ENCODE data around the gene VEGFC.

VEGFC gene

DNA sequence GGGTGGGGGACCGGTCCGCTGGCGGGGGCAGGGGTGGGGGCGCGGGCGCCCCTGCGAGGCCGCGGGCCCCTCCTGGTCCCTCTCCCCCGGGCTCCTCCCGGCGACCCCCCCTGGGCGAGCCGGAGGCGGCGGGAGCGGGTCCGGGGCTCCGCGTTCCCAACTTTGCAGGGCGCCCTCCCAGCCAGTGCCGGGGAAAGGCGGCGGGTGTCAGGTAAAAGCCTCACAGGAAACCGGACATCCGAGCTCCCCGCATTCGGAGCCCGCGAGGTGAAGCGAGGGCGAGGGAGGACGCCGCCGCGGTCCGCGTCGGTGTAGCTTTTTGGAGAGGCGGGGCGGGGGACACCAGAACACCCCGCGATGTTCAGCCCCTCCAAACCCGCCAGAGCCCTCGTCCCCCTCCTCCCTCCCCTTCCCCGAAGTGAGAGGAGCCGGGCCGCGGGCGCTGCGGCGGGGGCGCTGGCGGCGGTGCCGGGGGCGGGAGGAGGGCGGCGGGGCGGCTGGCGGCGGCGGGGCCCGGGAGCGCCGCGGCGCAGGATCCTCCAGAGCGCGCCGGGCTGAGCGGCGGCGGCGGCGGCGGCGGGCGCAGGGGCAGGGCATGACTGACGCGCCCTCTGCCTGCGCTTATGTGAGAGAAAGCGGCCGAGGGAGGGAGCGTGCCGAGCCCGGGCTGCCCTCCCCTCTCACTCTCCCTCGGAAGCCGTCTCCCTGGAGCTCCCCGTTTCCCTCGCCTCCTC is at the start of gene VEGFC:
VEGFC (minus strand) TSS at position 597 of the 734 bp plus-strand sequence. CDS start 611 bp downstream, outside the sequence.
- DNase-seq, result no peak

GRCh38 chr4:176841711-176842112 is 49.0 kb upstream of the VEGFC start:
- no peak for DNase-seq

GRCh38 chr4:176840166-176840565 is 47.4 kb upstream of the VEGFC start:
- DNase-seq, result no peak

- no peak for DNase-seq
Measured at GRCh38 chr4:176839656-176840055, 46.9 kb upstream of the VEGFC start.

- DNase-seq, result no peak
Measured at GRCh38 chr4:176838601-176839433, 46.1 kb upstream of the VEGFC start.

GRCh38 chr4:176837169-176837895 is 44.6 kb upstream of the VEGFC start:
- no peak for DNase-seq

DNA sequence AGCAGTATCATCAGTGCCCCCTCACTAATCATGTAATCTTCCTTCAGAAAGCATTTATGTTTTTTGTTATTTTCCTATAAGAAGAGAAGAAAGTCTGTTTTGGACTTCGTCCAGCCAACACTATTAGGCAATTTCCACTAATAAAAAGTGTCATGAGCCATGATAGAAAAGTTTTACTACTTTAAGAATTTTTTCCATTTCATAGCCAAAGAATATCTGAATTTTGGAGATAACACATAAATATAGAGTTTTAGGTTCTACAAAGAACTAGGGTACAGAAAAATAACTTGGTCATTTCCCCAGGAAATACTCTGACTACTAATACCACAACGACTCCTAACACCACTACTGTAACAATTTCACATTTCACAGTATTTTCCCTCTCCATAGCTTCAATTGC is 41.8 kb upstream of the VEGFC start:
- no peak for DNase-seq

DNA sequence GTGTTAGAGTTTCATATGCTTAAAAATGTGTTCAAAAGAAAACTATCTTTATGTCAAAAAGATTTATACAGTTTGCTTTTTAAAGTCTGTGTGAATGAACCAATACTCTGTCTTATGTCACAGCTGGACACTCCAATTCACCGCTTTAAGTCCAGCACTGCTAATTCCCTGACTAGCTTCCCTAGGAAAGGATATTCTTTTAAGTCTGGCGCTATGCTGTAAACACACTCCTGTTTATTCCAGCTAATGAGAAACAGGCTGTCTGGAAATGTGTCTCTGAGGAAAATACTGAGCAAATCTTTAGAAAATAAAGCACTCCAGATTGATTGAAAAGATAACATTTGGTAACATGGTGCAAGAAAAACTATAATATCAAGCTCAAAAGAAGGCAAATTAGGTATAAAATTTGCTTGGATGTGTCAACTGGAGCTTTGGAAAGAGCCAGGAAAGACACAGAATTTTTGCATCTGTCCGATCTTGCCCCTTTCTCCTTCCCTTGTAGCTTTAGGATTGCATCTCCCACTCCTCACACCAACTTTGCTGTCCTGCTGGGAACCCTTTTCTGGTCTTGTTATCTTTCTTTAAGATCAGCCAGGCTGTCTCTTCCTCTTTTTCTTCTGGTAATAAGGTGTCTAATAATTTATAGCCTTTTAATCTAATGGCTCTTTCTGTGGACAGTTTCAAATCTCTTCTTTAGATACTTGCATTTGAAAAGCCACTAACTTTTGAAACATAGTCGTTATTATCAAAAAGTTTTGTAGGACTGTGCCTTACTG is 40.9 kb upstream of the VEGFC start:
- no peak for DNase-seq

DNA sequence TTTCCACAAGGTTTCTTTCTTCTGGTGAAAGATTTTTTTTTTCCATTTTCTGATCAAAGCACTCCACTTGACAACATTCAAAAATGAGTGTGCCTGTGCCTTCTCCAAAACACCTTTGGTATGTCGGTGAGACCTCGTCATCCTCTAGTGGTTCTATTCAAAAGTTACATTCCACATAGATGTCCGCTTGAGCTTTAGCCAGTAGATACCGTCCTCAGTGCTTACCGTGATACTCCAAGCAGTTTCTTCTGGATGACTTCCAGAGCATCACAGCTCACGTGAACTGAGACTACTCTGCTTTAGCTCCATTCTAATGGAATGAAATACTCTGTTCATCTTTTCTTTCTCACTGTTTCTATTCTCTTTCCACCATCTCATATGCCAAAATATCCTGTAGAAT is 38.2 kb upstream of the VEGFC start:
- no peak for DNase-seq

DNA sequence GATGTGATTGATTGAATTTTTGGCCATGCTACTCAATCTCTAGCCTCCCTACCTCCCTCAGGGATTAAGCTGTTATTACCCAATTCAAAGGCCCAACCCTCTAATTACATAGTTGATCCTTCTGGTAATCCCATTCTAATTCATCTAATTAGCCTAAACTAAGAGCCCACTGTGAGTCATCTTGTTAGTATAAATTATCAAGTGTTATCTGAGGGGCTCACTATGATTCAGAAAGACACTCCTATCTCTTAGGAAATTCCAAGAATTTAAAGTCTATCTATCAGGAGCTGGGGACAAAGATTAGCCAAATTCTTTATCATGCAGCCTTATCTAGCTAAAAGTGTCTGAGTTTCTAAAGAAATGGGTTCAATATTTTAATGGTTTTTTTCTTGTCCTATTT is 32.9 kb upstream of the VEGFC start:
- no peak for DNase-seq

GRCh38 chr4:176824645-176825366 is 32.1 kb upstream of the VEGFC start:
- DNase-seq, result no peak

DNA sequence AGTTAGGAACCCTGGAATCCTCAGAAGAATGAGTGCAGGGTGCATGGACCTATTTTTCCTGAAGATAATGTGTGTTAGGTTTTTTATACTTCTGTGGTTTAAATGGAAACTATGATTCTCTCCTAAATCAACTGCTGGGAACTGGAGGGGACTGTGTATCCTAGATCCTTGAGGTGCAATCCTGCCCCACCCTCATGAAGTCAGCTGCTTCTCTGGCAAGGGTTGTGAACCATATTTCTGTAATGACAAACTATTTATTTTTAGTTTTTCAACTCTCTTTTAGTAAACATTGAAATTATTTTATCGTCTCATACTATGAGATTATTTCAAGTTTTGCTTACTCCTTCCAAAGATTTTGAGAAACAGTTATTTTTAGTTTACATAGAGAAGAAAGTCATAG is 25.8 kb upstream of the VEGFC start:
- no peak for DNase-seq

DNA sequence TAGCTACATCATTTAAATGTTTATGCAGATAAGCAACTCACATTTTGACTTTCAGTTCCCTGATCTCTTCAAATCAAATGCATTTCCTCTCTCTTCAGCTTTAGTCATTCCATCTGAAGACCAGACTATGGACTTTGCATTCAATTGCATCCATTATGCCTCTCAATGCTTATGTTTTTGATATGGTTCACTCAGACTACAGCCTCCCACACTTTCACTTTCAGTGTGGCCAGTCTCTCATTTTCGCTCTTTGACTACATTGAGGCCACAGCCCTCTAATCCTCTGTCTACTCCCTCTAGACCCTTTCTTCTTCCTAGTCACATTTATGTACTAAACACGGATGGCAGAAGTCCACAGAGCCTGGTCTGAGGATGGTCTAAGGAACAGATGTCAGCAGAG is 24.5 kb upstream of the VEGFC start:
- no peak for DNase-seq

DNA sequence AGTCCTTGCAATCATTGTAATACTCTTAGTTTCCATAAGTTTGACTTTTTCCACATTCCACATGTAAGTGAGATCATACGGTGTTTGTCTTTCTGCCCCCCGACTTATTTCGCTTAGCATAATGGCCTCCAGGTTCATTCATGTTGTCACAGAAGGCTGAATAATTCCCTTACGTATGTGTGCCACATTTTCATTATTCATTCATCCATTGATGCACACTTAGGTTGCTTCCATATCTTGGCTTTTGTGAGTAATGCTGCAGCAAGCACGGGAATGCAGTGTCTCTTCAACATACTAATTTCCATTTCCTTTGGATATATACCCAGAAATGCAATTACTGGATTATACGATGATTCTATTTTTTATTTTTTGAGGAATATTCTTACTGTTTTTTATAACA is 22.0 kb upstream of the VEGFC start:
- DNase-seq, result no peak

DNA sequence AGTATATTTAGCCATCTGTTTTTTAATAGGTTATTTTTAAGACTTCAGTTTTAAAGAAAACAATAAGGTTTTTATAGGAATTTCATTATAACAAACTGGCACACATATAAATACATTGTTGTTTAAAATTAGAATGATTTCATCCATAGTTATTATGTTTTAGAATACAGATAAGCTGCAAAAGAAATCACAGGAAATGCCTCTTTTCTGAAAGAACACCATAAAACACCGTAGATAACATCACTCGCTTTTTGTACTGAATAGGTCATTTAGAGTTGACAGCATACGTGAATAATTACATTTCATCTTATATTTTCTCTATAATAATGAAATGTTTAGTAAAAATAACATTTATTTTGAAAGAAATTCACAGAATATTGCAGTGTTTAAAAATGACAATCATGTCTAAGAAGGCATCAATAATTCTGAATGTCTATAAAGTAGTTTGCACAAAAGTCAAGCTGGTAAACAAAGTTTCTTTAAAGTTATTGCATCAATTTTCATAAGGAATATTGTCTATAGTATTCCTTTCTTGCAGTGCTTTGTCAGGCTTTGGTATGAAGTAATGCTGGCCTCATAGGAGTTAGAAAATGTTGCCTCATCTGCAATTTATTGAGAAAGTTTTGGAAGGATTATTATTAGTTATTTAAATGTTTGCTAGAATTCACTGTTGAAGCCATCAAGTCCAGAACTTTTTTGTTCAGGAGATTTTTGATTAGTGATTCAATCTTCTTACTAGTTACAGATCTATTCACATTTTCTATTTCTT is 17.9 kb upstream of the VEGFC start:
- no peak for DNase-seq

- DNase-seq, result no peak
Measured at GRCh38 chr4:176806778-176807375, 14.2 kb upstream of the VEGFC start.

DNA sequence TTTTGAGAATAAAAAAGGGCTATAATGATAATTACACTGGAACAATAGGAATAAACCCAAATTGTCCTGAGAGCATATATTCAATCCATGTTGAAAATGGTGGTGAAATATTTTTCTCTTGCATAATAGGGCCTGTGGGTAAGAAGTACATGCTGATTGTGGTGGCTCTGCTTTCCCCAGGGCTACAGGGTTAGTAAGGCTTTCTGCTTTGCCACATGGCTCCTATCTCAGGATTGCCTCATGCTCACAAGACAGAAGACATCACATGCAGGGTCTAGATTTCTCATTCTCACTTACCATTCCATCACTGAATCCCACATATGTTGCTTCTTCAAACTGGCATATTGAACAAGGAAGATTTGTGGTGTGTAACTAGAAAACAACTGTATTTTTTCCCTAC is 12.4 kb upstream of the VEGFC start:
- no peak for DNase-seq

GRCh38 chr4:176800891-176801534 is 8.3 kb upstream of the VEGFC start:
- DNase-seq, result no peak

GRCh38 chr4:176799653-176800052 is 6.9 kb upstream of the VEGFC start:
- DNase-seq, result no peak

DNA sequence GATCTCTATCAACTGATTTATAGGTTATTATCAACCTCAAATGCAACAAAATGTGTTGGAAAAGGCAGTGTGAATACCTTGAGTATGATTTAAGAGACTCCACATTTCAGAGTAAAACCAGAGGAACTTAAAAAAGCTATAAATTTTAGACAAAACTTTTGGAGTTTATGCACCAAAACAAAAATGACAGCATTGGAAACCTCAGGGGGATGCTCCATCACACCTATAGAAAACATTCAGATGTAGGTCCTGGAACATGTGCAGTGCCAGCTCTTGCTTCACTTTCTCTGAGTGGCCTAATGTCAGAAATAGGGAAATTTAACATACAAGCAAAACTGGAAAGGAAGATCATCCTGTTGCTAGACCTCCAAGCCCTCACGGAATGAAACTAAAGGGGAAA is 5.8 kb upstream of the VEGFC start:
- no peak for DNase-seq

Data from activated T-cell treated with anti-CD3 and anti-CD28 coated beads, Interleukin-2, amount 50 U/mL, for 1 hour (primary cell).